Thyroid gland (tissue), 4 donors: ENCODE measurements around the gene RPTOR. TPM values are rescaled to one million over a fixed set of nuclear protein-coding genes. Genes with fewer than 3 reads are reported as not detected.

Experiments used
- DNase-seq, 2 donors: peaks; one replicate each; pipeline ENCODE4 v3.0.0-alpha.2; 2019
- H3K27ac ChIP-seq, 3 donors: fragments of 200-600 bp; sonication (generic); 1 replicate in 2 of 3; 2 replicates in 1 of 3; pipeline ENCODE4 v1.5.1; 2016 to 2019; ENCODE audit warnings: mild to moderate bottlenecking in 1 of 3, moderate library complexity in 1 of 3
- H3K27me3 ChIP-seq: fragments of 200-600 bp; sonication (generic); one replicate; pipeline ENCODE4 v1.5.1; 2019
- H3K36me3 ChIP-seq, 2 donors: fragments of 200-600 bp; sonication (generic); one replicate each; pipeline ENCODE4 v1.5.1; 2016 to 2019
- H3K4me1 ChIP-seq, 2 donors: fragments of 200-600 bp; sonication (generic); one replicate each; pipeline ENCODE4 v1.5.1; 2017 to 2019
- H3K4me3 ChIP-seq, 3 donors: fragments of 200-600 bp; sonication (generic); replicated peaks in 1 of 3; 1 replicate in 2 of 3; 2 replicates in 1 of 3; pipeline ENCODE4 v1.5.1; 2016; ENCODE audit warnings: mild to moderate bottlenecking in 1 of 3
- H3K9me3 ChIP-seq: fragments of 200-600 bp; sonication (generic); one replicate; pipeline ENCODE4 v1.5.1; 2017
- POLR2A ChIP-seq, 2 donors: fragments of 450-650 bp; IDR thresholded peaks; one replicate each; pipeline ENCODE4 v1.6.1; 2017; ENCODE audit warnings: antibody characterized with exemption in 2 of 2, mild to moderate bottlenecking in 2 of 2, moderate library complexity in 1 of 2
- WGBS, 2 donors: methylation state at CpG; one replicate each; pipeline ENCODE4 v1.1.5; 2017; 5-methylcytosine and 5-hydroxymethylcytosine counted together
- intact Hi-C: fragments of 100-400 bp; cut with DNase I; formaldehyde crosslinking; loops from one replicate; pipeline ENCODE4 v1.15.1; 2023
- total RNA-seq, 4 donors: library from RNA; depleted of rRNA; stranded (reverse); fragments of >200 nt; gene quantifications; one replicate each; pipeline ENCODE4 v1.2.3, GENCODE V29; 2016
- TF ChIP-seq, protein P1 (sequence below), 6 experiments: fragments of 200-600 bp in 3 of 6; fragments of 450-650 bp in 3 of 6; sonication (generic) in 3 of 6; IDR thresholded peaks; one replicate each; pipeline ENCODE4 v1.5.1; 2016 to 2019; ENCODE audit warnings: antibody characterized with exemption in 6 of 6, mild to moderate bottlenecking in 2 of 6, inconsistent platforms in 1 of 6, moderate library complexity in 1 of 6

The RPTOR gene
- total RNA-seq, 4 donors from 2014 or later = 24.2 to 58.1 (median 34.5) TPM

GRCh38 chr17:80999536-81000333 lies 455.1 kb downstream of the RPTOR start:
- Histone ChIP-seq H3K27me3 (no peaks in the 10 kb centered on the region), H3K27ac (no peak overlapping the region), H3K36me3 (peaks cover 53% of the 10 kb centered on the region in 2 donors), H3K4me1 (peaks cover 5 to 24% of the 10 kb centered on the region in 2 donors), H3K9me3 (no peaks in the 10 kb centered on the region), H3K4me3 (no peak overlapping the region)
- intact Hi-C loops = no loop called here
- TF ChIP-seq, protein P1, sequence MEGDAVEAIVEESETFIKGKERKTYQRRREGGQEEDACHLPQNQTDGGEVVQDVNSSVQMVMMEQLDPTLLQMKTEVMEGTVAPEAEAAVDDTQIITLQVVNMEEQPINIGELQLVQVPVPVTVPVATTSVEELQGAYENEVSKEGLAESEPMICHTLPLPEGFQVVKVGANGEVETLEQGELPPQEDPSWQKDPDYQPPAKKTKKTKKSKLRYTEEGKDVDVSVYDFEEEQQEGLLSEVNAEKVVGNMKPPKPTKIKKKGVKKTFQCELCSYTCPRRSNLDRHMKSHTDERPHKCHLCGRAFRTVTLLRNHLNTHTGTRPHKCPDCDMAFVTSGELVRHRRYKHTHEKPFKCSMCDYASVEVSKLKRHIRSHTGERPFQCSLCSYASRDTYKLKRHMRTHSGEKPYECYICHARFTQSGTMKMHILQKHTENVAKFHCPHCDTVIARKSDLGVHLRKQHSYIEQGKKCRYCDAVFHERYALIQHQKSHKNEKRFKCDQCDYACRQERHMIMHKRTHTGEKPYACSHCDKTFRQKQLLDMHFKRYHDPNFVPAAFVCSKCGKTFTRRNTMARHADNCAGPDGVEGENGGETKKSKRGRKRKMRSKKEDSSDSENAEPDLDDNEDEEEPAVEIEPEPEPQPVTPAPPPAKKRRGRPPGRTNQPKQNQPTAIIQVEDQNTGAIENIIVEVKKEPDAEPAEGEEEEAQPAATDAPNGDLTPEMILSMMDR (IDR thresholded peaks at IDR 0.05) = no peak
- TF ChIP-seq POLR2A (IDR thresholded peaks at IDR 0.05) = no peak
- WGBS, 2 donors = 93 to 99% methylated on average over 8 to 24 of the region's 40 CpGs
- DNase-seq = no peak

DNA sequence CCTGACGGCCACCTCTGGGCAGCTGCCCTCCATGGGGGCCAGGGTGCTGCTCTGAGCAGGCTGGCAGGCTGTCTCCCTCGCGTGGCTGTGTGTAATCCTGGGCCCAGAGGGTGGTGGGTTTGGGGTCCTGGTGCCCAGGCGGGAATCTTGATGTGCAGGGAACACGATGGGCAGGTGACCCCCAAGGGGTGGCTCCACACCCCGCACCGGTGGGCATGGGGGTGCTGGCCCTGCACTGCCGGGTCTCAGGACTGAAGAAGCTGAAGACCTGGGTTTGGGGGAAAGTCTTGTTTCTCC lies 455.6 kb downstream of the RPTOR start:
- Histone ChIP-seq H3K36me3 (peaks cover 49% of the 10 kb centered on the region in 2 donors), H3K4me1 (peaks cover 5 to 24% of the 10 kb centered on the region in 2 donors), H3K27me3 (no peaks in the 10 kb centered on the region), H3K27ac (no peak overlapping the region), H3K9me3 (no peaks in the 10 kb centered on the region), H3K4me3 (no peak overlapping the region)
- 100% methylated on average over 3 of the region's 8 CpGs; no CpG with 5 or more reads in 1 of the 2 donors for WGBS, 2 donors
- no peak for TF ChIP-seq POLR2A (IDR thresholded peaks at IDR 0.05)
- TF ChIP-seq, protein P1 (IDR thresholded peaks at IDR 0.05) = no peak
- intact Hi-C loops = no loop called here
- no peak for DNase-seq

DNA sequence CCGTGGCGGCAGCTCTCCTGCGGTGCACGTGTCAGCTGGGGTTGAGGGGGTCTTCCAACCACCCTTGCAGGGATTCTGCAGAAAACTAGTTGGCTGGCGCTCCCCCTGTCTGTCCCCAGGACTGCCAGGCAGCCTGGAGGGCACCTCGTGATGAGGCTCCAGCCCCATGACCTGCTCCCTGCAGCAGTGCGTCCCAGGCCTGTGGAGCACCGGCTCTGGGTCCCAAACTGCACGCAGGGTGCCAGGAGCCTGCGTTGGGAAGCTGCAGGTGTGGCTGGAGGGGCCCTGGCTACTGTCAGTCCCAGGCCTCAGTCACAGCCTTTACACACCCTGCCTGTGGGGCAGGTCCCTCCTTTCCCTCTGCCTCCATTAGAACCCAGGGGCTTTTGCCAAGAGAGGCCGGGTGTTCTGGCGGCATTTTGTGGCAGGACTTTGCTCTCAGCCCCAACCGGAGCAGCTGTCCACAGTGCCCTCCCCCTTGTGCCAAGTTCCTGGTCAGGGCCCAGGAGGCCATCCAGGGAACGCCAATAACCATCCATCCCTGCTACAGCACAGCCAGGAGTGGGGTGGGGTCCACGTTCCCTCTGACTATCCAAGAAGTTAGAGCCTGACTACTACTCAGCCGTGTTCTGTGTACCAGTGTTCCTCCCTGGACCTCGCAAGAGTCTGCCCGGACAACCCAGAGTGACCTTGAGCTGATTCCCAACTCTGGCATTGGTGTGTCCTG lies 456.2 kb downstream of the RPTOR start:
- intact Hi-C loops = no loop called here
- Histone ChIP-seq H3K27me3 (no peaks in the 10 kb centered on the region), H3K36me3 (peaks cover 44% of the 10 kb centered on the region in 2 donors), H3K27ac (no peak overlapping the region), H3K4me3 (no peak overlapping the region), H3K9me3 (no peaks in the 10 kb centered on the region), H3K4me1 (peaks cover 5 to 24% of the 10 kb centered on the region in 2 donors)
- 54 to 89% methylated on average over 4 to 17 of the region's 18 CpGs for WGBS, 2 donors
- TF ChIP-seq, protein P1 (IDR thresholded peaks at IDR 0.05) = no peak
- TF ChIP-seq POLR2A (IDR thresholded peaks at IDR 0.05) = no peak
- no peak for DNase-seq

GRCh38 chr17:81002013-81002384 lies 457.4 kb downstream of the RPTOR start:
- Histone ChIP-seq H3K27ac (no peak overlapping the region), H3K27me3 (no peaks in the 10 kb centered on the region), H3K4me1 (peaks cover 5 to 24% of the 10 kb centered on the region in 2 donors), H3K36me3 (peaks cover 31 to 32% of the 10 kb centered on the region in 2 donors), H3K9me3 (no peaks in the 10 kb centered on the region), H3K4me3 (no peak overlapping the region)
- no peak for DNase-seq
- TF ChIP-seq, protein P1 (IDR thresholded peaks at IDR 0.05) = no peak
- no peak for TF ChIP-seq POLR2A (IDR thresholded peaks at IDR 0.05)
- WGBS, 2 donors = 70 to 78% methylated on average over 10 of the region's 10 CpGs
- intact Hi-C loops = no loop called here
